HG02973 (cell line): ENCODE measurements around the gene STC2.
A peak's percentile ranks its signal among the peaks of the same experiment; 100 is the strongest.
"Not testable (repeated sequence)": the region's sequence is repeated elsewhere in the genome, so short reads cannot be mapped to it uniquely, and the experiment has no call there.

Source experiments
- ATAC-seq: cut with Tn5 transposase; IDR thresholded peaks from one replicate; pipeline ENCODE4 v1.9.1; 2021; ENCODE audit warnings: moderate library complexity; ENCODE audit not compliant: unreplicated experiment

Gene STC2

DNA sequence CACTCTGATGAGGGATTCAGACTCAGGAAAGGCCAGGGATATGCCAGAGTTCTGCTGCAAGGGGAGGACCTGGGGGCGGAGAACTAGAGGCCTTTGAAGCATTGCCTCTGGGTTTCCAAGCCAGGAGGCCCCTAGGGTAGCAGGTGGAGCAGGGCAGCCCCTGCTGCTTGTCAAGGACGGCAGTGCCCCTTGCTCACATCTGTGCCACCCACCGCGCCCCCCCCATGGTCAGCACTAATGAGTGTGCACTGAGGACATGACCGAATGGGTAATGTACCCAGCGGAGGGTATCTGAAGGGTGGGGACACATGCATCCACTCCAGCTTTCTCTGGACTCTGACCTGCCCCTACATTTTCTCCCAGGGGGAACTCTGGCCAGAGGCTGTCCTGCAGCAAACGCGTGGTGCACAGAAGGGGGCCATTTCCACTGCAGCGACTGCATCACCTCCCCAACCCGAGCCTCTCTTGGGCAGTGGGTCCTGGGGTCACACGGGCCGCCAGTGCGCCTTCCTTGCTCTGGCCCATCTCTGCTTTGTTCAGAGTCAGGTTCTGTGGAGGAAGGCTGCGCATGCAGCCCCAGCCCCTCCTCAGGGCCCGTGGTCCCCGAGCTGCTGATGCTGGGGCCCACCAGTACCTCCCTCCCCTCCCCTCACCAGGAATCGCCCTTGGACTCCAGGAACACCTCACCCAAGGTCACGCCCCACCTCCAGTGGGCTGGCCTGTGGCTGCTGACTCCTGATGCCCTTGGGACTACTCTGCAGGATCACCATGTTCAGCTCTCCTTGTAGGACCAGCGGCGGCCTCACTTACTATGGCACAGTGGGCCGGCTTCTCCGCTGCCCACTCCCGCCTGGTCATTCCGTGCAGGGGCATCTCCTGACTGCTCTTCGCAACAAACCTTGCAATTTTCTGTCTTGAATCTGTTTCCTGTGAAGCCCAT, 31.2 kb downstream of the STC2 start:
- no peak for ATAC-seq

- ATAC-seq = no peak
These were observed 32.4 kb downstream of the STC2 start for GRCh38 chr5:173295796-173296195.

- ATAC-seq = no peak
These were observed 33.4 kb downstream of the STC2 start for GRCh38 chr5:173294673-173295320.

GRCh38 chr5:173293817-173294672, 34.2 kb downstream of the STC2 start:
- ATAC-seq = peak; percentile 68

DNA sequence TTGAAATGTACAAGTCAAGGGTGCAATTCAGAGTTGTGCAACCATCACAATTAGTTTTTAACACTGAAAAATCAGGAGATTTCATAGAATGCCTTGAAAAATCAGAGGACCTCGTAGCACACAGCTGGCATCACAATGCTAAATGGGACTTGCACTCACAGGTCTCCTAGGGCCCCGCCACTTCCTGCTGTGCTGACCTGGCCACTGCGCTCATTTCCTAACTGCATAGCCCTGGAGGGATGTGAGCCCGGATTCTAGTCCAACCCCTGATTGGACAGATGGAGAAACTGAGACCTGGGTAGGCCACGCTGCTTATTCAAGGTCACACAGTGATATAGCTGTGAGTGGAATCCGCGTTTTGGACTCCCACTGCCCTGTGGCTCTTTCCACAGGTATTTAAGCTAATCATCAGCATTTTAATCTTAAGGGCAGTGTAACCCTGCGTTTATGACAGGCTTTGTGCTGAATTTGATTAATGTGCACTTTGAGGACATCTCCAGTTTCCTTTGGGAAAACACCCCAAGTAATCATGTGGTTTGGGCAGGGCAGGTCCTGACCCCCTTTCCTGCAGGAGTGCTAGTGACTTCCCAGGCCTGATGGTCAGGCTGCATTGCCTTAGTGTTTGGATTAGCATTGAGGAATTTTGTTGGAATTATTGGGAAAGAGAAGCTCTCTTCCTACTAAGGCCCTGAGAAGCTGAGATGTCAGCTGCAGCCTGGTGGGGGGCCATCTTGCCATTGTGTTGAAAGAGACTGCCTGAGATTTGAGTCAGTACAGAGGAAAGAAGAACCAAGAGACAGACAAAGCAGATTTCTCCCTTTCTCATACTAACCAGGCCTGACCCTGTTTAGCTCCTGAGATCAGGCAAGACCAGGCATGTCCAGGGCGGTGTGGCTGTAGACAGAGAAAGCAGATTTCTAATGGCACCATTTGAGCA, 36.2 kb downstream of the STC2 start:
- ATAC-seq = no peak

GRCh38 chr5:173290477-173291131, 37.6 kb downstream of the STC2 start:
- ATAC-seq = no peak

DNA sequence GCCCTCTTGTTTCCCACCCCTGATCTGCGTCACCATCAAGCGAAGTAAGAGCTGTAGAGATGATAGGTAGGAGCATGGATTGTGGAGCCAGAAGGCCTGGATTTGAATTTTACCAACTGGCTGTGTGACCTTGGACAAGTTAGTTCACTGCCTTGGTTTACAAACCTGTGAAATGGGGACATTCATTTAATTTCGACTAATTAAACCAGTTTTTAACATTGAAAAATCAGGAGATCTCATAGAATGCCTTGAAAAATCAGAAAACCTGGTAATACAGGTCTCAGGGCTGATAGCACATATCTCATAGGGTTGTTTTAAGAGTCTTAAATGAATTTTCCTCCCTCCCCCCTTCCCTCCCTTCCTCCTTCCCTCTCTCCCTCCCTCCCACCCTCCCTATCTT, 38.8 kb downstream of the STC2 start:
- no peak for ATAC-seq

DNA sequence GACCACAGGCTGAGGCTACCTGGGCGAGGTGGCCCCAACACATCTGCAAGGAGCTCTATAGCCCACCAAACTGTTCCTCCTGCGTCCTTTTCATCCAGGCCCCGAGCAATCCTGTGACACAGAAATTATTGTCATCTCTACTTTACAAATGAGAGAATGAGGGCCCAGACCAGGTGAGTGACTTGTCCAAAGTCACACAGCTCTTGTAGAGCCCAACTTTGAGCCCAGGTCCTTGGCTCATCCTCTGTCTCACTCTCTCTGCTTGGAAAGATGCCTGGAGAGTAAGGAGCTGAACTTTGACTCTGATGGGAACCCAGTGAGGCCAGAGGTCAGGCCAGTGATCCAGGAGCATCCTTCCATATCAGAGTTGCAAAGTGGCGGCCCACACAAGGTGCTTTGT, 39.6 kb downstream of the STC2 start:
- ATAC-seq = no peak

DNA sequence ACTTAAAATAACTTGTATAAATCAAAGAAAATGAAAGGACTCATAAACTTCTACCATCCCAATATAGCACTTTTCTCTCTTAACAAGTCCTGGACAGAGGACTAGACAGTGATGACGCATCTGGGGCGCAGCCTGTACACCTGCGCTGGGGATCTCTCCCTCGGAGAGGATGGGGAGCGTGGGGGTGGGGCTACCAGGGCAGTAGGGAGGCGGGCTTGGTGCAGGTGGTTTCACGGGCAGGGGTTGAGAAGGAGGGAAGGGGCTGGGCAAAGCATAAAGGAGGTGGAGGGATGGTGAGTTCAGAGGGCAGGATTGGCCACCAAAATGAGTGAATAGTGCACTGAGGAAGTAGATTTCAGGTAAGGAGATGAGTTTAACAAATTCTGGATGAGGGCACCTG, 41.1 kb downstream of the STC2 start:
- no peak for ATAC-seq

DNA sequence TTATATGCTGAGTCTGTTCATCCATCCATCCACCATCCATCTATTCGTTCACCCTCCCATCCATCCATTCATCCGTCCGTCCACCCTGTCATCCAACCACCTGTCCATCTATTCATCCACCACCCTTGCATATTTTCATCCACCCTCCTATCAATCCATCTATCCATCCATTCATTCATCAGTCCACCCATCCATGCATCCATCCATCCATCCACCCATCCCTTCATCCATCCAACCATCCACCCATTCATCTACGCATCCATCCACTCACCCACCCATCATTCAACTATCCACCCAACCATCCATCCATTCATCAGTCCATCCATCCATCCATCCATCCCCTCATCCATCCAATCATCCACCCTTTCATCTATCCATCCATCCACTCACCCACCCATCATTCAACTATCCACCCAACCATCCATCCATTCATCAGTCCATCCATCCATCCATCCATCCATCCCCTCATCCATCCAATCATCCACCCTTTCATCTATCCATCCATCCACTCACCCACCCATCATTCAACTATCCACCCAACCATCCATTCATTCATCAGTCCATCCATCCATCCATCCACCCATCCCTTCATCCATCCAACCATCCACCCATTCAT, 43.8 kb downstream of the STC2 start:
- not testable (repeated sequence) for ATAC-seq

DNA sequence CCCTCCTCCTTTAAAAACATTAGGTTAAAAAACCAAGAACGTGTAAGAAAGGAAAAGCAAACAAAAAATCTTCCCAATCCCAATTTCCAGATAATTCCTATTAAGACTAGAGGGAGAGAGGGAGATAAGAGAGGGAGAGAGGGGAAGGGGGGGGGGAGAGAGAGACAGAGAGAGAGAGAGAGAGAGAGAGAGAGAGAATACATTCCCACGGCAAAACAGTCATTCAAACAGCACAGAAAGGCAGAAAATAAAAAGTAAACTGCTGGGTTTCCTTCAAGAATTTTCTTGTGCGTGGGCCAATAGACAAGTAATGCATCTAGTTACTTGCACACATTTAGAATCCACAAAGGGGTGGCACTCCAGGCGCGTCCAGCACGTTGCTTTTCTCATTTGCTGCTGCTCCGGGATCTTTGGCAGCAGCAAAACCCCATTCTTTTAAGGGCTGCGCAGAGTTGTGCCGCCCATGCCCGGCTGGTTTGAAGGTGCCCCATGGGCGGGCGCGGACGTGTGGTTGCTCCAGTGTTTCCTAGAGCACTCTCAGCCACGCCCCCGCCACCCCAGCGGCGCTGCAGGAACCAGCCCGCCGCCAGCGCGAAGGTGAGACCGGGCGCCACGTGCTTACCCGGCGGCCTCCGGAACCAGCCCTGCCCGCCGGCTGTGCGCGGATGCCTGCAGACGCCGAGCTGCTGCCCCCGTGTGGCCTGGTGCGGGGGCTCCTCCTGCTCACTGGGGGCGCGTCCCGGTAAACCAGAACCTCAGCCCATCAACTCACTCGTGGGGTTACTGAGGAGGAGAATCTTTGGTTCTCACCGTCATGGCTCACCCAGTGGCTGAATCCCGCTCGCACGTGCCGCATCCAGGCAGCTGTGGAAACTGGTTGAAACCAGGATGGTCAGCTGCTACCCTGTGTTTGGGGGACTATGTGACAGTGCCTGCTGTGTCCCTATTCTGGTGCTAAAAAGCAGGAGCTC, 44.6 kb downstream of the STC2 start:
- peak; percentile 90 for ATAC-seq

DNA sequence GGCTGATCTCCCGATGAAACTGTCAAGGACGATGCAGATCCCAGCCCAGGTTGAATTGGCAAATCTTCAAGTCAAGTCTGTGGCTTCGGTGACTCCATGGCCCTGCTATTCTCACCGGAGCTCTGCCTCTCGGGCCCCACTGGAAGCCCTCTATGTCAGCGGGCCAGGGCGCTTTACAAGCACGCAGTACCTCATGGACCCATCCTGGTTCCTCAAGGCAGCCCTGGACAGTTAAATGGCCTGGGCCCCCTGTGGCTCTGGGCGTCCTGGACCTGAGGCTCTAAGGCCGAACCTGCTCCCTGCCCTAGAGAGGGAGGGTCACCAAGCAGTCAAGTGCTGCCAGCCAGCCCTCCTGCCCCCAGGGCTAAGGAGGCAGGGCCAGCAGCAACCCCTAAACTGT, 45.3 kb downstream of the STC2 start:
- no peak for ATAC-seq

- ATAC-seq = no peak
These were observed 46.3 kb downstream of the STC2 start for GRCh38 chr5:173281910-173282309.

GRCh38 chr5:173279166-173279565, 49.0 kb downstream of the STC2 start:
- no peak for ATAC-seq

GRCh38 chr5:173278641-173279040, 49.6 kb downstream of the STC2 start:
- ATAC-seq = no peak

DNA sequence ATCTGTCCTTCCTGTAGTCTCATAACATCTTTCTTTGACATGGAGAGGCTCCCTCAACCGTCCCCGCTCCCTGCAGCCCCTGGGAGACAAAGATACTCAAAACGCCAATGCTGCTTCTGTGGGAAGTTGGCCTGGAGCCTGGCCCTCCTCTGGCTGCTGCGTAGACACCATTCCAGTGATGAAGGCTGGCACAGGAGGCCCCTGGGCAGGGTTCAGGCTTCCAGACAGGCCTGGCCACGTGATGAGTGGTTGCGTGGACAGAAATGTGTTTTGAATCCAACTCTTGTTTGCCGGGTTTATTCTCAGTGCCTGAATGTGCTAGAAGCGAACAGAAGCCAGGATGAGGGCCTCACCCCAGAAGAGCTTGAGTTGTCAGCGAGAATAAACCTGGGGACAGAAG, 50.0 kb downstream of the STC2 start:
- no peak for ATAC-seq

GRCh38 chr5:173274771-173275170, 53.4 kb downstream of the STC2 start:
- ATAC-seq = no peak

GRCh38 chr5:173271419-173271818, 56.8 kb downstream of the STC2 start:
- ATAC-seq = no peak
